ENCODE measurements around the gene APOC1. TPM values are rescaled to one million over a fixed set of nuclear protein-coding genes. Genes with fewer than 3 reads are reported as not detected.

APOC1 gene
- total RNA-seq, 1 experiment from 2014 or later, result 31.1 TPM

DNA sequence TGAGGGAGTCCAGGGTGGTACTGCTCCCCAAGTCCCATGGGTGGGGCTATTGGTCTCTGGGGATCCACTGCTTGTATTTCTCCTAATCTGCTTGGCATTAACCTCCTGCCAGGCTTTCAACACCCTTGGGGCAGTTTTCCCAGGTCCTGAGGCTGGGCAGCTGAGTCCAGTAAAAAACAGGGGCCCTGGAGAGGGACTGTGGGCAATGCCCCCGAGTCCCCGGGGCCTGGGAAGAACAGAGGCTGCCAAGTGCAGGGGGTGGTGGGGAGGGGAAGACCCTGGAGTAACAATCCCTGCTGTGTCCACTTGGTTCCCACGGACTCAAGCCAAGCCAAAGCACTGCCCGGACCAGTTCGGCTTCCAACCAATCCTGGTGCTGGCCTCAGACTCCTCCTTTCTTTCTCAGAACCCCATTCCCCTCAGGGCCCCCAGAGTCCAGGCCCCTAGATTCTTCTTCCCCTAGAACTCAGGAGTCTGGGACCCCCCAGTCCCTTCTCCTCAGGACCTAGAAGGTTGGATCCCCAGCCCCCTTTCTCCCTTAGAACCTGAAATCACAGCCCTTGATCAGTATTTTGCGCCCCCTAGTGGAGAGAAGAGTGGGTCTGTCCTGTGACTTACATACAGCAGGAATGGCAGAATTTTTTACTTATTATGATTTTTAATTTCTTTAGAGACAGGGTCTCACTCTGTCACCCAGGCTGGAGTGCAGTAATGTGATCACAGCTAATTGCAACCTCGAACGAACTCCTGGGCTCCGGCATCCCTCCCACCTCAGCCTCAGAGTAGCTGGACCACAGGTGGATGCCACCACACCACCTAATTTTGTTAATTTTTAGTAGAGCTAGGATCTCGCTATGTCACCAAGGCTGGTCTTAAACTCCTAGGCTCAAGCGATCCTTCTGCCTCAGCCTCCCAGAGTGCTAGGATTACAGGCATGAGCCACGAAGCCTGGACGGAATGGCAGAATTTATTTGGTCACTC, 37.1 kb downstream of the APOC1 start:
- ChIA-PET POLR2A (ENCODE audit: unreplicated experiment) (interaction anchor here (0.6 kb wide), 2 partner anchors 186 to 730 kb away, joined by 18 to 29 read pairs; no protein-coding TSS in a partner anchor), CTCF (interaction anchor here (0.6 kb wide), 1 partner anchor 296 kb away, joined by 3 read pairs; no protein-coding TSS in a partner anchor)
- DNase-seq, result peak; percentile 49 to 56
- Histone ChIP-seq H3K36me3 (ENCODE audit: low read depth) (no peaks in the 10 kb centered on the region), H3F3A (ENCODE audit: insufficient read depth, low read depth) (peaks cover 20% of the 10 kb centered on the region; the same call in 1 of the 2 replicates), H3K9me3 (ENCODE audit: insufficient read depth, low read depth) (no peaks in the 10 kb centered on the region), H3K79me2 (ENCODE audit: low read depth) (peaks cover 23% of the 10 kb centered on the region), H3K27ac (no peak overlapping the region), H3K4me3 (no peak overlapping the region), H3K4me1 (replicated peaks; ENCODE audit: insufficient read depth) (peaks cover 11% of the 10 kb centered on the region), H3K9me2 (ENCODE audit: insufficient read depth) (no peaks in the 10 kb centered on the region), H2AFZ (no peak overlapping the region), H3K27me3 (ENCODE audit: insufficient read depth, low read depth) (no peaks in the 10 kb centered on the region), H4K20me1 (ENCODE audit: insufficient read depth) (peaks cover 13% of the 10 kb centered on the region), H3K4me2 (no peak overlapping the region)
- intact Hi-C loops (cut with micrococcal nuclease; ENCODE audit: unreplicated experiment), result loop anchor here (10.0 kb wide), 2 partner anchors 177 to 377 kb away; partner anchors contain the start of gene CBLC
- TF ChIP-seq EZH2 (IDR thresholded peaks at IDR 0.05; ENCODE audit: low read depth) (no peak), CTCF (conservative IDR thresholded peaks at IDR 0.05) (peak; percentile 98)
- BruUV-seq (replicated peaks), result no TSS peak

DNA sequence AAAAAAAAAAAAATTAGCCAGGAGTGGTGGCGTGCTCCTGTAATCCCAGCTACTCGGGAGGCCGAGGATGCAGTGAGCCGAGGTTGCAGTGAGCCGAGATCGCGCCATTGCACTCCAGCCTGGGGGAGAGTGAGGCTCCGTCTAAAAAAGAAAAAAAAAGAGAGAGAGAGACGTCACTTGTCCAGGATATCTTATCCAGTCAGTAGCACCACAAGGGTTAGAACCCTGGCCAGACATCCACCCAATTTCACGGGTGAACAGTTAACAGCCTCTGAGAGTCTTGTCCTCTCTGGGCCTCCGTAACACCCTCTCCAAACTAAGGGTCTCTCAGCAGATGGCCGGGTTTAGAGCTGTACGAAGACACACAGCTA, 39.9 kb downstream of the APOC1 start:
- no peaks in the 10 kb centered on the region for H3K36me3 ChIP-seq (ENCODE audit: low read depth)
- peaks cover 51% of the 10 kb centered on the region for H3K79me2 ChIP-seq (ENCODE audit: low read depth)
- DNase-seq, result no peak
- peaks cover 25% of the 10 kb centered on the region; the same call in 1 of the 2 replicates for H3F3A ChIP-seq (ENCODE audit: insufficient read depth, low read depth)
- H3K9me2 ChIP-seq (ENCODE audit: insufficient read depth), result no peaks in the 10 kb centered on the region
- POLR2A ChIA-PET (ENCODE audit: unreplicated experiment), result interaction anchor here (0.6 to 1.0 kb wide), 4 partner anchors 64 to 114 kb away, joined by 3 to 6 read pairs (median 4); partner anchors contain the start of gene CLASRP
- H3K4me1 ChIP-seq (replicated peaks; ENCODE audit: insufficient read depth), result peaks cover 20% of the 10 kb centered on the region
- peak overlapping the region; percentile 81 for H3K4me2 ChIP-seq
- no peaks in the 10 kb centered on the region for H3K27me3 ChIP-seq (ENCODE audit: insufficient read depth, low read depth)
- intact Hi-C loops (cut with micrococcal nuclease; ENCODE audit: unreplicated experiment), result loop anchor here (2.0 to 10.0 kb wide), 3 partner anchors 47 to 379 kb away; partner anchors contain the start of gene CBLC
- H2AFZ ChIP-seq, result peak overlapping the region; percentile 87
- CTCF ChIA-PET, result interaction anchor here (0.6 to 0.9 kb wide), 5 partner anchors 78 to 292 kb away, joined by 3 to 5 read pairs (median 3); no protein-coding TSS in a partner anchor
- BruUV-seq (replicated peaks), result no TSS peak
- H4K20me1 ChIP-seq (ENCODE audit: insufficient read depth), result peaks cover 38% of the 10 kb centered on the region
- no peaks in the 10 kb centered on the region for H3K9me3 ChIP-seq (ENCODE audit: insufficient read depth, low read depth)
- H3K4me3 ChIP-seq, result peak overlapping the region; percentile 89
- TF ChIP-seq EZH2 (IDR thresholded peaks at IDR 0.05; ENCODE audit: low read depth) (no peak), CTCF (conservative IDR thresholded peaks at IDR 0.05) (no peak)
- H3K27ac ChIP-seq, result peak overlapping the region; percentile 87

Measured in PC-9 (cell line).